Left renal cortex interstitium (tissue), 4 donors: ENCODE data around the gene CABLES2. TPM values are rescaled to one million over a fixed set of nuclear protein-coding genes. Genes with fewer than 3 reads are reported as not detected.

ENCODE experiments used
- DNase-seq, 4 donors: peaks; one replicate each; pipeline ENCODE4 v3.0.0-alpha.2; 2013; ENCODE audit warnings: low read depth in 4 of 4, low spot score in 2 of 4, missing footprints in 1 of 4
- polyA plus RNA-seq, 4 donors: library from polyadenylated mRNA; unstranded; fragments of 120-200 nt; gene quantifications; one replicate each; pipeline ENCODE4 v1.2.1, GENCODE V29; 2013; ENCODE audit not compliant: insufficient read length in 4 of 4

Gene CABLES2, protein sequence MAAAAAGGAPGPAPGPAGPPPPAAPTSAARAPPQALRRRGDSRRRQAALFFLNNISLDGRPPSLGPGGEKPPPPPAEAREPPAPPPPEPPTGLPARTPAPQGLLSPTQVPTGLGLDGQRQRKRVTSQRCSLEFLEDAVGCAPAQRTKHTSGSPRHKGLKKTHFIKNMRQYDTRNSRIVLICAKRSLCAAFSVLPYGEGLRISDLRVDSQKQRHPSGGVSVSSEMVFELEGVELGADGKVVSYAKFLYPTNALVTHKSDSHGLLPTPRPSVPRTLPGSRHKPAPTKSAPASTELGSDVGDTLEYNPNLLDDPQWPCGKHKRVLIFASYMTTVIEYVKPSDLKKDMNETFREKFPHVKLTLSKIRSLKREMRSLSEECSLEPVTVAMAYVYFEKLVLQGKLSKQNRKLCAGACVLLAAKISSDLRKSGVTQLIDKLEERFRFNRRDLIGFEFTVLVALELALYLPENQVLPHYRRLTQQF
- 10 to 100 TPM in 3 of 4 donors, 1 to 10 TPM in 1; 8.0 to 11.6 (median 11.0) TPM for polyA plus RNA-seq

DNA sequence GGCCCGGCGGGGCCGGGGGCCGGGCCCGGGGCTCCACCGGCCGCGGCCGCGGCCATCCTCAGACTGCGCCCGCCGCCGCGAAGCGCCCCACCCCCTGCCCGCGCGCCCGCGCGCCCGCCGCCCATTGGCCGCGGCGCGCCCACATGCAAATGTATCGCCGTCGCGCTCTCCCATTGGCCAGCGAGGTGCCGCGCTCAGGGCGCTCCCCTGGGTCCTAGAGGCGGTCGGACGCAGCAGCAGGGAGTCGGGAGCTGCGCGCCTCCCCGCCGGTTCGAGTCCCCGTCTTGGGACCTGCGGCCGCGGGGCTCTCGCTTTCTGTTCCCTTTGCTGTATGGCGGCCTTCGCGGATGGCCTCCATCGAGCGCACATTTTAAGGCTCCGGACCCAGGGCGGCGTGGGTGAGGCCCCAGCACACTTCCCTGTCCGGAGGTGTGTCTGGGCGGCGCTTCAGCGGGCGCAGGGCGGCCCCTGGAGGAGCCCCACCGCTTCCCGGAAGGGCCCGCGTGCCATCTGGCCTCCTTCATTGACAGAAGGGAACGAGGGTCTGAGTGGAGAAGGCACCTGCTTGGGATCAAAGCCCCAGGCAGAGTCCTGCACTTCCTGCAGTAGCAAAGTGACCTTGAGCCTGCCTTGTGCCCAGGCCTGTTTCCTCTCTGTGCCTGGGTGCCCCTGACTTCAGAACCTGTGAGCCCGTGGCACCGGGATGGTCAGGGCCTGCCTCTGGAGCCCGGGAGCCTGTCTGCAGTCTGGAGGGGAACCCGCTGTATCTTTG lies at the start of gene CABLES2:
Gene CABLES2, minus strand, starts transcription at position 65 of the 772 bp plus-strand sequence. Its CDS starts 9 bp downstream, at position 56.
- peak in 3 of 4 donors; percentile 75 to 89 (median 80) for DNase-seq

DNA sequence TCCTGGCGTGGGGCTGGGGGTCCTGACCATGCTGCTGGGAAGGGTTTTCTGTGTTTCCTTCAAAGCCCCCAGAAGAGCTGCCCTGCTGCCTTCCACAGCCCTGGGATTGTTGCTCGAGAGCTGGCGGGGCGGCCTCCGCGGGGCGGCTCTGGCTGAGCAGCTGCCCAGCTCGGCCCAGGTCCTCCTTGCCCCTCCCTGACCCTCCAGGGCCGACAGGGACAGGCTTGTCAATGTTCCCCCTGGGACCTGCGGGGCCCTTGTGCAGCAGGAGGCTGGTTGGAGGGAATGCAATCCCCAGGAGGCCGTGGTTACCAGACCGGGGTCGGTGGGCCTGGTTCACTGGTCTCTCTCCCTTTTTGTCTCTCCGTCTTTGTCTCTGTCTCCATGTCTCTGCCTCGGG lies 48.8 kb upstream of the CABLES2 start:
- no peak for DNase-seq

- no peak for DNase-seq
Measured at GRCh38 chr20:62454904-62455636, 48.0 kb upstream of the CABLES2 start.

GRCh38 chr20:62453186-62453808 lies 46.2 kb upstream of the CABLES2 start:
- DNase-seq, result no peak

- DNase-seq, result no peak
Measured at GRCh38 chr20:62452475-62453095, 45.5 kb upstream of the CABLES2 start.

DNA sequence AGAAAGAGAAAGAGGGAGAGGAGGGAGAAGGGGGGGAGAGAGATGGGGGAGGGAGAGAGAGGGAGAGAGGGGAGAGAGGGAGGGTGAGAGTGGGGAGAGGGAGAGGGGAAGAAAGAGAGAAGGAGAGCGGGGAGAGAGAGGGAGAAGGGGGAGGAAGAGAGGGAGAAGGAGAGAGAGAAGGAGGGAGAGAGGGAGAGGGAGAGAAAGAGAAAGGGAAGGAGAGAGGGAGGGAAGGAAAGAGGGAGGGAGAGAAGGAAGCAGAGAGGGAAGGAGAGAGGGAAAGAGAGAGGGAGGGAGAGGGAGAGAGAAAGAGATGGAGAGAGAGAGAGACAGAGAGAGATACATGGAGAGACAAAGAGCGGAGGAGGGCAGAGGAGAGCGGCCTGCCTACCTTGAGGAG lies 44.9 kb upstream of the CABLES2 start:
- no peak for DNase-seq

DNA sequence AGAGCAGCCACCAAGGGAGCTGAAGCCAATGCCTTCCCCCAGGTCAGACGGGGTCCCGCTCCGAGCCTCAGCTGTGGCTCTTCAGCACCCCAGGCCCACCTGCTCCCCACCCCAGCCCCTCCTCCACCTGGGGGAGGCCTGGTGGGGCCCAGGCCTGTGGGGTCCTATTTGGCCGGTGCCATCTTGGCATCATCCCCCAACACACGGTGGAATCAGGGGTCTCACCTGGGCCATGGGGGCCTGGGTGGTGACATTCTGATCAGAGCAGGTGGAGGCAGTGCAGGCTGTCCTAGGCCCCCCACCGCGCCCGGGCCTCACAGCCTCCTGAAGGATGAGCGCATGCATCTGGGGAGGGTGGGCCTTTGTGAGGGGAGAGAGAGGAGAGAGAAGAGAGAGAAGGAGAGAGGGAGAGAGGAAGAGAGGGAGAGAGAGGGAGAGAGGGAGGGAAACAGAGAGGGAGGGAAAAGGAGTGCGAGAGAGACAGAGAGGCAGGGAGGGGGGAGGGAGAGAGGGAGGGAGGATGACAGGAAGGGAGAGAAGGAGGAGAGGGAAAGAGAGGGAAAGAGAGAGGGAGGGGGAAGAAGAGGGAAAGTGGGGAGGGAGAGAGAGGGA lies 44.2 kb upstream of the CABLES2 start:
- no peak for DNase-seq

DNA sequence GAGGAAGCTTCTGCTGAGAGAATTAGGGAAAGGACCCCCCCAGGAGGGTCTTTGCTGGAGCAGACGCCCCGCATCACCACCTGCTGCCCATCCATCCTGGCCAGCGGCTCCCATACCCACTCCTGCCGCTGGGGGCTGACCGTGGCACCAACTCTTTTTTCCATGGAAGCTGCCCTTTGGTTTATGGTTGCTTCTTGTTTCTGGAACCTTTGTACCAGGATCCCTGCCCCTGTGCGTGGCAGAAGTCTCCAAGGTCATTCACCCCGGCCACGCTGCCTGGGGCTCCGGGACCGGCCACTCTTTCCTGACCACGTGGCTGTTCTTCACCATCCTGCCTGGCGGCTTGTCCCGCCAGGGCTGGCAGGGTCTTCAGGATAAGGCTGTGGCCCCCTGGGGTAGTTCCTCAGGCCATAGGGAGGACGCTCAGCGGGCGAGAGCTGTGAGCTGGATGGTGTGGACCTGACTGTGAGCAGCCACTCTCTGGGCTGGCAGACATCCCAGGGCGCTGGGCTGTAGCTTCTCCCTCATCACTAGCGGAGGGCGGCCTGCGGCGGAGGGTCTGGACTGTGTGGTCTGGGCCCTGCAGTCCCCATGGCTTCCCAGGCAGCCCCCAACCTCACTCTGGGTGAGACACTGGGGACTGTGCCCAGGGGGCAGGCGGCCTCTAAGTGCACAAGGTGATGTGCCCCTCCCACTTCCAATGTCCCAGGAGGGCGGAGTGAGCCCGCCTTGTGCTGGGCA lies 43.0 kb upstream of the CABLES2 start:
- no peak for DNase-seq

DNA sequence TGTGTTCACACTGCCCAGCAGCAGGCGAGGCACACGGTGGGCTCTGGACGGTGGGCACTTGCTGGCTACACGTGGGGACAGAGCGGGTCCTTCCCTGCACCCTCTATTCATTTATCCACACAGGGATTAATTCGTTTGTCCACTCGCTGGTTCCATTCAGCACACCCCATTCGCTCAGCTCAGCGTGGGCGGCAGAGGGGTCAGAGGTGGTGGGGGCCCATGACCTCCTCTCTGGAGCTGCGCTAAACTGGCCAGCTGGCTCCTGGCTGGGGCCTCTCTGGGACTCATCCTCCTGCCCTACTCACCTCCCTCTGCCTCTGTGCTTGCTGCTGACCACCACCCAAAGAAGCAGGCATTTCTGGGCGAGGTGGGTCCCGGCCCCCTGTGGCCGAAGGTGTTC lies 41.7 kb upstream of the CABLES2 start:
- no peak for DNase-seq

- no peak for DNase-seq
Measured at GRCh38 chr20:62448038-62448437, 41.0 kb upstream of the CABLES2 start.

GRCh38 chr20:62446888-62447869 lies 40.1 kb upstream of the CABLES2 start:
- DNase-seq, result no peak

DNA sequence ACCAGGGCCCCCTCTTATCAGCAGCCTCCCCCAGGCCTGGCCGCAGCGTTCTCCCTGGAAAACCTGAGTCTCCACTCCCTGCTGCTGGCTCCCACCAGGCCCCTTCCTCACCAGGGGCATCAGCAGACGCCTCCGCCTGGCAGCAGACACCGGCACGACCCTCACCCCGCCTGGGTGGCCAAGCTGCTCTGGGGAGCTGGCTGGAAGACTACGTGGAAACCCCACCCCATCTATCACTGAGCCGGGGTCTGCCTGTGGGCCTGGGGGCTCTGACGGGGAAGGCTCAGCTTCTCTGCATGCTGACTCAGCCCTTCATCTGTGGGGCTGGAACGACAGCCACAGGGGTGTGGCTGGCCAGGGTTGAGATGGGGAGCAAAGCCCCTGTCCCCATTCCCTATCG lies 39.4 kb upstream of the CABLES2 start:
- no peak for DNase-seq

GRCh38 chr20:62445553-62446340 lies 38.7 kb upstream of the CABLES2 start:
- no peak for DNase-seq

GRCh38 chr20:62444286-62444685 lies 37.2 kb upstream of the CABLES2 start:
- DNase-seq, result no peak

GRCh38 chr20:62441987-62442539 lies 35.0 kb upstream of the CABLES2 start:
- no peak for DNase-seq

- DNase-seq, result no peak
Measured at GRCh38 chr20:62439218-62439617, 32.1 kb upstream of the CABLES2 start.

GRCh38 chr20:62437927-62438326 lies 30.8 kb upstream of the CABLES2 start:
- DNase-seq, result no peak
